Fibroblast of villous mesenchyme (primary cell): Measurements from ENCODE around the gene LRP5. TPM values are rescaled to one million over a fixed set of nuclear protein-coding genes. Genes with fewer than 3 reads are reported as not detected.

Experiments
- DNase-seq: peaks from one replicate; pipeline ENCODE4 v3.0.0-alpha.2; 2010; ENCODE audit warnings: low read depth
- H3K4me3 ChIP-seq: 2 replicates; pipeline ENCODE4 v1.5.1; 2011; ENCODE audit warnings: low read depth, mild to moderate bottlenecking, low read length
- total RNA-seq: library from RNA; depleted of rRNA; stranded (reverse); fragments of >200 nt; gene quantifications from 2 replicates; pipeline ENCODE4 v1.2.3, GENCODE V29; 2012
- TF ChIP-seq, protein P1 (sequence below): IDR thresholded peaks from 2 replicates; pipeline ENCODE4 v1.5.1; 2012; ENCODE audit warnings: low read depth, mild to moderate bottlenecking, low read length; ENCODE audit not compliant: insufficient read depth

LRP5 gene
- total RNA-seq, 1 donor: 31.5 TPM

DNA sequence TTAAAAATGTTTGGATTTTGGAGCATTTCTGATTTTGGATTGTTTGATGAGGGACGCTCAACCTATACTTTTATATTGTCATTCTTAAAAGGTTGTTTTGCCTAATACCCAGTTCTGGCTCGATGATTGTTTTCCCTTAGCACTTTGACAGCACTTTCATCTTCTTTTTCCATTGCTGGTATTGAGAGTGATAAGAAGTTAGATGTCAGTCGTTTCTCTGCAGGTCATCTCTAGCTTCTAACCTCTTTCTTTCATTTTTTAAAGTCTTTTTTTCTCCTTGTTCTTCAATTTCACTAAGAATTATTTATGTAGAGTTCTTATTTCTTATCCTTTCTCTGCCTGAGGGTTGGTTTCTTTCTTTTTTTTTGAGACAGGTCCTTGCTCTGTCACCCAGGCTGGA lies 167.0 kb downstream of the LRP5 start:
- TF ChIP-seq, protein P1, sequence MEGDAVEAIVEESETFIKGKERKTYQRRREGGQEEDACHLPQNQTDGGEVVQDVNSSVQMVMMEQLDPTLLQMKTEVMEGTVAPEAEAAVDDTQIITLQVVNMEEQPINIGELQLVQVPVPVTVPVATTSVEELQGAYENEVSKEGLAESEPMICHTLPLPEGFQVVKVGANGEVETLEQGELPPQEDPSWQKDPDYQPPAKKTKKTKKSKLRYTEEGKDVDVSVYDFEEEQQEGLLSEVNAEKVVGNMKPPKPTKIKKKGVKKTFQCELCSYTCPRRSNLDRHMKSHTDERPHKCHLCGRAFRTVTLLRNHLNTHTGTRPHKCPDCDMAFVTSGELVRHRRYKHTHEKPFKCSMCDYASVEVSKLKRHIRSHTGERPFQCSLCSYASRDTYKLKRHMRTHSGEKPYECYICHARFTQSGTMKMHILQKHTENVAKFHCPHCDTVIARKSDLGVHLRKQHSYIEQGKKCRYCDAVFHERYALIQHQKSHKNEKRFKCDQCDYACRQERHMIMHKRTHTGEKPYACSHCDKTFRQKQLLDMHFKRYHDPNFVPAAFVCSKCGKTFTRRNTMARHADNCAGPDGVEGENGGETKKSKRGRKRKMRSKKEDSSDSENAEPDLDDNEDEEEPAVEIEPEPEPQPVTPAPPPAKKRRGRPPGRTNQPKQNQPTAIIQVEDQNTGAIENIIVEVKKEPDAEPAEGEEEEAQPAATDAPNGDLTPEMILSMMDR: no peak
- DNase-seq: no peak
- H3K4me3 ChIP-seq: no peak overlapping the region

DNA sequence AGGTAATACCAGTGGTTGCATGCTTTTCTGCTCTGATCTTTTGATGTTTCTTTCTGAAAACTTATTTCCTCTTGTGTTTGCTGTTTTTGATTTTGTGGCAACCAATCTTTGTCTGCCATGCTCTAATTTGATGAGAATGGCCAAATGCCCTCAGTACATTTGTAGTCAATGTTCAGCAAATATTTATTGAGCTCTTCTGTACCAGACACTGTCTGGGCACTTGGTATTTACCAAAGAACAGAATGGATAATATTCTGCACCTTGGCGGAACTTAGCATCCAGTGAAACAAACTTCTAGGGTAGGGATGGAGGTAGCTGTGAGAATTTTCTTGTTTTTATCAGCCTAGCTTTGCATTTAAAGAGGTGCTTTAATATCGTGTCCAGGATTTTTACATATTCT lies 167.8 kb downstream of the LRP5 start:
- TF ChIP-seq, protein P1: no peak
- H3K4me3 ChIP-seq: no peak overlapping the region
- no peak for DNase-seq

DNA sequence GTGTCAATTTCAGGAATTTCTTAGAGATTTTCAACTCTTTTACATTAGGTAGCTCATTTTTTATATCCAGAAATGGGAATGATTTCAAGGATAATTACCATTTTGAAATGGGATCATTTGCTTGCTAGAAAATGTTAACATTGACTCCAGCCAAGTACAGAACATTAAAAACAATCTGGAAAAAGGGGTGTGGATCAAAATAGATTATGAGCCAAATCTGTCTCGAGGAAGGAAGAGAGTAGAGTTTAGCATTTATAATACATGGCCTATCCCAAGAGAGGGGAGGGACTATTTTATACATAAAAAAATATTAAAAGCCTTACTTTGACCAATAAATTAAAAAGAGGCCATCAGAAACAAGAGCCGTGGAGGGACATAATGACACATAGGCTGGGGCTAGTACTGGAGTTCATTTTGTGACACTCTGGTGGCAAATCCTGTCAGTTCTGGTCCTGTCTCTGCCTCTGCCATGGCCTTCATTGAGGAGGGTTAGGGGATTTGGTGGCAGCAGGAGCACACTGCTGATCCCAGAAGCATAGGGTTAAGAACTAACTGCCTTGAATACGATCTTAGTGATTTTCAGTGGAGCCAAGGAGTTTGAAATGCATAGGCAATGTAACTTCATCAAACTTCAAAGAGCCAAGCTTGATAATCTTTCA lies 168.6 kb downstream of the LRP5 start:
- DNase-seq: no peak
- TF ChIP-seq, protein P1: no peak
- no peak overlapping the region for H3K4me3 ChIP-seq

DNA sequence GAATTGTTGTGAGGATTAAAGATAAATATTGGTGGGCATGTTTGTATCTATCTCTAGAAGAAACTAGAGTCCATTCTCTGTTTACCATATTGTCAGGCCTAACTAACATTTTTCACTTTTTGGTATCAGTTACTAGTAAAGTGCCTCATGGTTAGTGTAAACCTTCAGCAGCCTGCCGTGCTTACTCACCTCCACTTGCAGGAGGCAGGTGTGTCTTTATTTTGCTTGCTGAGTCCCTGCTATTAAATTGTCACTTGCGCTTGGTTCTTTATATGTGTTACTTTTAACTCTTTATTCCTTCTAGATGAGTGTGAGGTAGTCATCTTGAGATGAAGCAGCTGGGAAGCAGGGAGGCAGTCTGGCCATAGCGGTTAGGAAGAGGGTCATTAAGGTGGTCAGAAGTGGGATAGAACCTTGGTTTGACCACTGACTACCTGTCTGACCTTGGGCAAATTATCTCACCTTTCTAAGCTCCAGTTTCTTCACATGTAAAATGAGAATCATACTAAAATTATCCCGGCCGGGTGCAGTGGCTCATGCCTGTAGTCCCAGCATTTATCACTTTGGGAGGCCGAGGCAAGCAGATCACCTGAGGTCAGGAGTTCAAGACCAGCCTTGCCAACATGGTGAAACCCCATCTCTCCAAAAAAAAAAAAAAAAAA lies 169.3 kb downstream of the LRP5 start:
- no peak for DNase-seq
- H3K4me3 ChIP-seq: no peak overlapping the region
- TF ChIP-seq, protein P1: no peak

DNA sequence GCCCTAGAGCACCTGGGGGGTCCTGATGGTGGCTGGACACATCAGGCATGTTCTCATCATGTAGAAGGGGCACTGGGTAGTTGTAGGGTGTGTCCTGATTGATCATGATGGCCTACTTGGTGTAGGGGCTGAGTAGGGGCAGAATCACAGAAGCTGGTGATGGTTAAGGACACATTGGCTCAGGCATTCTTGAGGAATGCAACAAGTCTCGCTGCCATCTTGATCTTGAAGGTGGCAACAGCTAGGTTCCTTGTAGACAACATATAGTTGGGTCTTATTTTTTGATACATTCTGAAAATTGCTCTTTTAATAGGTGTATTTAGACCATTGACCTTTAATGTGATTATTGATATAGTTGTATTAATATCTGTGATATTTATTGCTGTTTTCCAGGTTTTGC lies 176.2 kb downstream of the LRP5 start:
- TF ChIP-seq, protein P1: no peak

DNA sequence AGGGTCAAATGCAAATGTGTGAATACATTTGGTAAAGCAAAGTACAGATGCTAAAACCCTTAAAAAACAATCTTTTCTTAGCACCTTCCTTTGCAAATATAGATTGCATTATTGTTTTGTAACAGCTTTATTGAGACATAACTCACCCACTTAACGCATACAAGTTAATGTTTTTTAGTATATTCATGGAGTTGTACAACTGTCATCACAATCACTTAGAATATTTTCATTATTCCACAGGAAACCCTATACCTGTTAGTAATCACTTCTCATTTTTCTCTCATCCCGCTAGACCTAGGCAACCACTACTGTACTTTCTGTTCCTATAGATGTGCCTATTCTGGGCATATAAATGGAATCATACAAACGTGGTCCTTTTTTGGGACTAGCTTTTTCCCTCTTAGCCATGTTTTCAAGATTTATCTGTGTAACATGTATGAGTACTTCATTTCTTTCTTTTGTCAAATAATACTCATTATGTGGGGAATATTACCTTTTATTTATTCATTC lies 182.9 kb downstream of the LRP5 start:
- no peak for DNase-seq
- TF ChIP-seq, protein P1: no peak
- no peak overlapping the region for H3K4me3 ChIP-seq

More for the DNA sequence above, 176.2 kb downstream of the LRP5 start:
- DNase-seq: no peak
- H3K4me3 ChIP-seq: no peak overlapping the region
